NCI-H748 (cell line): ENCODE results near the gene LBR.

Experiments used
- DNase-seq: peaks from one replicate; lab custom pipeline; 2025; ENCODE audit not compliant: unreplicated experiment; lab: John Stamatoyannopoulos, UW

Gene LBR

GRCh38 chr1:225446981-225447615 is 19.3 kb upstream of the LBR start:
- DNase-seq = no peak

- DNase-seq = no peak
Measured at GRCh38 chr1:225446595-225446960, 18.7 kb upstream of the LBR start.

- DNase-seq = peak; percentile 9
Measured at GRCh38 chr1:225445639-225446594, 18.1 kb upstream of the LBR start.

- no peak for DNase-seq
Measured at GRCh38 chr1:225442123-225442505, 14.3 kb upstream of the LBR start.

- DNase-seq = no peak
Measured at GRCh38 chr1:225441314-225442122, 13.7 kb upstream of the LBR start.

GRCh38 chr1:225440380-225441221 is 12.8 kb upstream of the LBR start:
- no peak for DNase-seq

- no peak for DNase-seq
Measured at GRCh38 chr1:225437710-225438437, 10.0 kb upstream of the LBR start.

- DNase-seq = no peak
Measured at GRCh38 chr1:225435957-225436392, 8.1 kb upstream of the LBR start.

- no peak for DNase-seq
Measured at GRCh38 chr1:225435487-225435886, 7.6 kb upstream of the LBR start.

- DNase-seq = no peak
Measured at GRCh38 chr1:225435076-225435475, 7.2 kb upstream of the LBR start.

GRCh38 chr1:225434046-225434445 is 6.2 kb upstream of the LBR start:
- DNase-seq = no peak

- no peak for DNase-seq
Measured at GRCh38 chr1:225431081-225431863, 3.4 kb upstream of the LBR start.

GRCh38 chr1:225430301-225430700 is 2.5 kb upstream of the LBR start:
- no peak for DNase-seq

GRCh38 chr1:225428881-225429455 is 1.1 kb upstream of the LBR start:
- DNase-seq = no peak

GRCh38 chr1:225428068-225428880 is 436 bp upstream of the LBR start:
- DNase-seq = peak; percentile 93

- DNase-seq = peak; percentile 26
Measured at GRCh38 chr1:225426395-225427234, 1.2 kb downstream of the LBR start.

- DNase-seq = no peak
Measured at GRCh38 chr1:225425201-225425786, 2.5 kb downstream of the LBR start.
